Measurements from ENCODE around the gene SEMA3C. TPM values are rescaled to one million over a fixed set of nuclear protein-coding genes. Genes with fewer than 3 reads are reported as not detected.

SEMA3C gene
- total RNA-seq, 2 donors from 2014 or later: 66.4 to 147 TPM

DNA sequence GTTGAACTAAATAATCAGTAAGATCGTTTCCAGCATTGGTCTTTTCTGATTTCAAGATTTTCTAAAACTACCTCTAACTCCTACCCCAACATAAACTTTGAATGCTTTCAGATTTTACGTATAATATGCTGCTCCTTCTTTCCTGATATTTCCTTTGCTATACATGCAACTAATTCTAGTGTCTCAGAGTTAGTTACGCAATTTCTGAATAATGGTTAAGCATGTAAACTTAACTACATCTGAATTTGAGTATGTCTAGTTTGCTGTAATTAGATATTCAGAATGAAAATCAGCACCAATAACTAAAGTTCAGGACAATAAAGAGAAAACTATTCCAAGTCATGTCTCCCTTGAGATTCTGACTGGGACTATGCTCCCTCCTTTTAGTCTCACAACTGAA is 71.0 kb downstream of the SEMA3C start:
- Histone ChIP-seq H3K27me3 (replicated peaks; ENCODE audit: insufficient read depth) (no peaks in the 10 kb centered on the region), H3K4me3 (no peak overlapping the region), H3K27ac (no peak overlapping the region), H3K9me3 (no peaks in the 10 kb centered on the region), H3K36me3 (no peaks in the 10 kb centered on the region), H3K4me1 (replicated peaks) (no peaks in the 10 kb centered on the region)
- intact Hi-C loops (cut with DNase I): no loop called here
- 93% methylated on average over 3 of the region's 3 CpGs for WGBS
- TF ChIP-seq, protein P1, sequence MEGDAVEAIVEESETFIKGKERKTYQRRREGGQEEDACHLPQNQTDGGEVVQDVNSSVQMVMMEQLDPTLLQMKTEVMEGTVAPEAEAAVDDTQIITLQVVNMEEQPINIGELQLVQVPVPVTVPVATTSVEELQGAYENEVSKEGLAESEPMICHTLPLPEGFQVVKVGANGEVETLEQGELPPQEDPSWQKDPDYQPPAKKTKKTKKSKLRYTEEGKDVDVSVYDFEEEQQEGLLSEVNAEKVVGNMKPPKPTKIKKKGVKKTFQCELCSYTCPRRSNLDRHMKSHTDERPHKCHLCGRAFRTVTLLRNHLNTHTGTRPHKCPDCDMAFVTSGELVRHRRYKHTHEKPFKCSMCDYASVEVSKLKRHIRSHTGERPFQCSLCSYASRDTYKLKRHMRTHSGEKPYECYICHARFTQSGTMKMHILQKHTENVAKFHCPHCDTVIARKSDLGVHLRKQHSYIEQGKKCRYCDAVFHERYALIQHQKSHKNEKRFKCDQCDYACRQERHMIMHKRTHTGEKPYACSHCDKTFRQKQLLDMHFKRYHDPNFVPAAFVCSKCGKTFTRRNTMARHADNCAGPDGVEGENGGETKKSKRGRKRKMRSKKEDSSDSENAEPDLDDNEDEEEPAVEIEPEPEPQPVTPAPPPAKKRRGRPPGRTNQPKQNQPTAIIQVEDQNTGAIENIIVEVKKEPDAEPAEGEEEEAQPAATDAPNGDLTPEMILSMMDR (IDR thresholded peaks at IDR 0.05): no peak
- DNase-seq (ENCODE audit: low spot score): no peak

DNA sequence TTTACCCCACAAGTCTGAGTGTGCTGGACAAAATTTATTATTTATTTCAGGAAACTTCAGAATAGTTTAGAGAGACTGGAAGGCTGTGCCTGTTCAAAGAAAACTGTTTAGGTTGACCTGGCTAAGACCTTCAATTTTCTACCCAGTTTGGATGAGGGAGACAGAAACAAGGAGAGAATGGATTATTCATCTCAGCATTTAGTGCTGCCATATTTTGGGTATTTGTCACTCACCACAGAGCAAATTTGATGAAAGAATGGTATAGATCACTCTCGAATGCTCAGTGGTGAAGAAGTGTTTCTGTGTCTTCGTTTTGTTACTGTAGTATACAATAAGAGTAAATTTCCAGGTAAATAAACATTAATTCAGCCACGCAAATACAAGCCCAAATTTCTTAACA is 71.8 kb downstream of the SEMA3C start:
- peaks cover 4% of the 10 kb centered on the region for H3K4me1 ChIP-seq (replicated peaks)
- DNase-seq (ENCODE audit: low spot score): no peak
- no peak overlapping the region for H3K4me3 ChIP-seq
- intact Hi-C loops (cut with DNase I): no loop called here
- no peaks in the 10 kb centered on the region for H3K9me3 ChIP-seq
- H3K27ac ChIP-seq: no peak overlapping the region
- TF ChIP-seq POLR2AphosphoS5 (IDR thresholded peaks at IDR 0.05) (no peak), POLR2A (IDR thresholded peaks at IDR 0.05) (no peak)
- TF ChIP-seq, protein P1 (IDR thresholded peaks at IDR 0.05): no peak
- H3K36me3 ChIP-seq: no peaks in the 10 kb centered on the region
- no peaks in the 10 kb centered on the region for H3K27me3 ChIP-seq (replicated peaks; ENCODE audit: insufficient read depth)
- 94% methylated on average over 3 of the region's 3 CpGs for WGBS

DNA sequence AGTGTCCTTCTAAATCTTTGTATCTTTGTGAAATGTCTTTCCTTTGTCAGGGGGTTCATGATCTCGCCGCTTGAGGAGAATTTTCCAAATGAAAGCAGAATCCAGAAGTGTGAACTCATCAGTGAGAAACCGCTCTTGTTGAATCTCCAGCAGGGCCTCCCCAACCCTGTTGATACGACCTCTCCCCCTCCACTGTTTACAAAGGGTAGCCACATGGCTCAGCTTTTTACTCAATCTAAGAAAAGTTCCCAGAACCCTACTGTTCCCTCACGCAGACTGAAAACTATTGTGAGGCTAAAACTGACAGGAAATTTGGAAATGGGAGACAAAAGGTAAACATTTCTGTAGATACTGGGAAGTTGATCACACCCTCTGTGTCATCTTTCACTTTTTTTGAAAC is 73.9 kb downstream of the SEMA3C start:
- 89% methylated on average over 5 of the region's 5 CpGs for WGBS
- H3K4me1 ChIP-seq (replicated peaks): peaks cover 5% of the 10 kb centered on the region
- TF ChIP-seq, protein P1 (IDR thresholded peaks at IDR 0.05): no peak
- TF ChIP-seq POLR2AphosphoS5 (IDR thresholded peaks at IDR 0.05) (no peak), POLR2A (IDR thresholded peaks at IDR 0.05) (no peak)
- no peak overlapping the region for H3K4me3 ChIP-seq
- no peaks in the 10 kb centered on the region for H3K9me3 ChIP-seq
- no peak for DNase-seq (ENCODE audit: low spot score)
- H3K36me3 ChIP-seq: no peaks in the 10 kb centered on the region
- no peak overlapping the region for H3K27ac ChIP-seq
- H3K27me3 ChIP-seq (replicated peaks; ENCODE audit: insufficient read depth): no peaks in the 10 kb centered on the region
- intact Hi-C loops (cut with DNase I): no loop called here

DNA sequence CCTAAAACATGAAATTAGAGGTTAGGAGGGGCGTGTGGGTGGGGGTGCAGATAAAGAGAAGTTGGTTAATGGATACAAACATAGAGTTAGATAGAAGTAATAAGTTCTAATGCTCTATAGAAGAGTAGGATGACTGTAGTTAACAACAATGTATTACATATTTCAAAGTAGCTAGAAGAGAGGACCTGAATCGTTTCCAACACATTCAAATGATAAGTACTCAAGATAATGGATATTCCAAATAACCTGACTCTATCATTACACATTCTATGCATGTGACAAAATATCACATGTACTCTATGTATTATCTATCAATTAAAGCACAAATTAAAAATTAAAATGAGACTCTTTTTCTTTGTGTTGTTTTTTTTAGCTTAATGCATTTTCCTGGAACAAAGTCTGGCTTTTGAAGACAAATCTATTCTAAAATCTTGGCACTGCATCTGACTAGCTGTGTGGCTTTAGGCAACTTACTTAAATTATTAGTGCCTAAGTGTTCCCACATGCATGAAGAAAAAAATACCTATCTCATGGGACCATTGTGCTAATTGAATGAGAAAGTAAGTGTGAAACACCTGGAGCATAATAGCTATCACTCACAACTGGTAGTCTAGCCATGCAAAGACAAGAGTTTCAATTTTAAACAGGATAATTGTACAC is 75.7 kb downstream of the SEMA3C start:
- H3K4me1 ChIP-seq (replicated peaks): peaks cover 5% of the 10 kb centered on the region
- DNase-seq (ENCODE audit: low spot score): no peak
- no peaks in the 10 kb centered on the region for H3K36me3 ChIP-seq
- WGBS: 53% methylated on average over 2 of the region's 2 CpGs
- no peaks in the 10 kb centered on the region for H3K27me3 ChIP-seq (replicated peaks; ENCODE audit: insufficient read depth)
- H3K4me3 ChIP-seq: no peak overlapping the region
- intact Hi-C loops (cut with DNase I): no loop called here
- H3K9me3 ChIP-seq: no peaks in the 10 kb centered on the region
- H3K27ac ChIP-seq: peak overlapping the region in 1 of 2 donors; percentile 14
- no peak for TF ChIP-seq POLR2AphosphoS5 (IDR thresholded peaks at IDR 0.05)
- TF ChIP-seq POLR2A (IDR thresholded peaks at IDR 0.05): no peak
- TF ChIP-seq, protein P1 (IDR thresholded peaks at IDR 0.05): no peak

DNA sequence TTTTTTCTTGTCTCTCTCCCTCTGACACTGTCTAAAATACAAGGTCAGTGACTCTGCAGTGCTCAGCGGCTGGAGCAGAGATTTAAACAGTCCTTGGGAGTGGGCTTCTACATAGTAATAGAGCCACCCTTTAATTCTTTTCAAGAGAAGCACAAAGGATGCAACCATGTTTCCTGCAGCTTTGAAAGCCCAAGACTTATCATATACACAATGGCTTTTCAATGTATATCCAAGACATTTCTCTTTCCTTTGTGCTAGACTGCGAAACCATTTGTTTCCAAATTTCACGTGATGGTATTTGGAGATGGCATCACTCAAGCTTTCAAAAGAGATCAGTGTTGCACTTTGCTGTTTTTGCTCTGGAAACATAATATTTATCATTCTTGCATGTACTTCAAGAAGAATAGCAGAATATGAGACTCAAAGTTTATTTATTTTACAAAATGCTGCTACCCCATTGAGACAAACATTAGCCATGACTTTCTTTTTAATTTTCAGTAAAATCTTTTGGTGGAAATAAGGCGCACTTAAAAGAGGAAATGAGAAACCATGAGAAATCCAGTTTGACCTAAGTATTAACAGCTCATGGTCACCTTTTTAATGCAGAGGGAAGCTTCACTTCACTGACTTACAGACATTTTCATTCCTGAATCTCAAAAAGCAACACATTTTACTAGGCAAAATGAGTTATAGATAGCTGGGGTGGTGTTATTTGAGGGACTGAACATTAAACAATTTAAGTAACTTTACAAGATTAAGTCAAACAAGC is 76.6 kb downstream of the SEMA3C start:
- peak overlapping the region in 1 of 2 donors; percentile 14 for H3K27ac ChIP-seq
- intact Hi-C loops (cut with DNase I): no loop called here
- no peak for DNase-seq (ENCODE audit: low spot score)
- no peak for TF ChIP-seq POLR2A (IDR thresholded peaks at IDR 0.05)
- no peak for TF ChIP-seq POLR2AphosphoS5 (IDR thresholded peaks at IDR 0.05)
- TF ChIP-seq, protein P1 (IDR thresholded peaks at IDR 0.05): no peak
- no peaks in the 10 kb centered on the region for H3K9me3 ChIP-seq
- H3K36me3 ChIP-seq: no peaks in the 10 kb centered on the region
- 80% methylated on average over 4 of the region's 4 CpGs for WGBS
- H3K27me3 ChIP-seq (replicated peaks; ENCODE audit: insufficient read depth): no peaks in the 10 kb centered on the region
- H3K4me3 ChIP-seq: no peak overlapping the region
- H3K4me1 ChIP-seq (replicated peaks): peaks cover 5% of the 10 kb centered on the region

Data from prostate gland (tissue), 2 donors.